K562 (cell line): ENCODE data around the gene MARCHF3. TPM values are rescaled to one million over a fixed set of nuclear protein-coding genes. Genes with fewer than 3 reads are reported as not detected.

ENCODE experiments used
- FOXK2 ChIP-seq, 2 experiments: fragments of 450-650 bp; IDR thresholded peaks in 1 of 2; conservative IDR thresholded peaks in 1 of 2; 2 replicates each; pipeline ENCODE4 v1.6.1; 2016; ENCODE audit warnings: low read depth in 2 of 2, mild to moderate bottlenecking in 1 of 2
- RBM17 ChIP-seq: fragments of 200-400 bp; formaldehyde crosslinking; IDR thresholded peaks from 2 replicates; pipeline ENCODE4 v1.6.1; 2017; ENCODE audit warnings: low read depth, mild to moderate bottlenecking, low read length, borderline replicate concordance
- TSC22D4 ChIP-seq: fragments of 450-650 bp; IDR thresholded peaks from 2 replicates; pipeline ENCODE4 v1.6.1; 2016; ENCODE audit warnings: missing genetic modification characterization, missing biosample characterization, control low read depth
- polyA plus RNA-seq, 8 experiments: library from polyadenylated mRNA; depleted of rRNA in 4 of 8; stranded (reverse) in 5 of 8; unstranded in 3 of 8; fragments of >200 nt; fragmentation: Nextera tagmentation in 2 of 8; fragmentation: Illumina TruSeq in 1 of 8; extraction: Ambion mirVana in 2 of 8; extraction: Trizol in 1 of 8; gene quantifications; 2 replicates each; pipeline versions ENCODE4 v1.2.1 to v1.2.3, GENCODE V29; 2011 to 2014; ENCODE audit warnings: inconsistent platforms in 1 of 8, missing spikeins in 1 of 8
- total RNA-seq, 7 experiments: library from RNA; depleted of rRNA in 6 of 7; stranded (reverse); fragments of >200 nt in 6 of 7; fragmentation: Illumina TruSeq in 2 of 7; extraction: Trizol in 2 of 7; gene quantifications; 2 replicates each; pipeline versions ENCODE4 v1.2.1 to v1.2.3, GENCODE V29; 2011 to 2021; ENCODE audit warnings: low replicate concordance in 1 of 7
- TF ChIP-seq, protein P1 (sequence below), 2 experiments: fragments of 450-650 bp; formaldehyde crosslinking in 1 of 2; IDR thresholded peaks; 2 replicates each; pipeline versions ENCODE4 v1.4.0 to v1.6.1; 2014 to 2020; ENCODE audit warnings: mild to moderate bottlenecking in 2 of 2, borderline replicate concordance in 1 of 2, low read depth in 1 of 2
- TF ChIP-seq, protein P2 (sequence below): IDR thresholded peaks from 3 replicates; pipeline ENCODE4 v1.6.1; 2011; ENCODE audit warnings: borderline replicate concordance, mild to moderate bottlenecking, moderate library complexity; ENCODE audit not compliant: insufficient read length; ENCODE audit errors: extremely low read depth
- TF ChIP-seq, protein P3 (sequence below): fragments of 450-650 bp; IDR thresholded peaks from 2 replicates; pipeline ENCODE4 v1.6.1; 2017; ENCODE audit warnings: antibody characterized with exemption

The MARCHF3 gene
- total and polyA plus RNA-seq, 9 of the 15 experiments (the other 6 are each of a cell fraction or from before 2014, with no cell fraction given), result 5.6 to 37.4 (median 16.5) TPM

DNA sequence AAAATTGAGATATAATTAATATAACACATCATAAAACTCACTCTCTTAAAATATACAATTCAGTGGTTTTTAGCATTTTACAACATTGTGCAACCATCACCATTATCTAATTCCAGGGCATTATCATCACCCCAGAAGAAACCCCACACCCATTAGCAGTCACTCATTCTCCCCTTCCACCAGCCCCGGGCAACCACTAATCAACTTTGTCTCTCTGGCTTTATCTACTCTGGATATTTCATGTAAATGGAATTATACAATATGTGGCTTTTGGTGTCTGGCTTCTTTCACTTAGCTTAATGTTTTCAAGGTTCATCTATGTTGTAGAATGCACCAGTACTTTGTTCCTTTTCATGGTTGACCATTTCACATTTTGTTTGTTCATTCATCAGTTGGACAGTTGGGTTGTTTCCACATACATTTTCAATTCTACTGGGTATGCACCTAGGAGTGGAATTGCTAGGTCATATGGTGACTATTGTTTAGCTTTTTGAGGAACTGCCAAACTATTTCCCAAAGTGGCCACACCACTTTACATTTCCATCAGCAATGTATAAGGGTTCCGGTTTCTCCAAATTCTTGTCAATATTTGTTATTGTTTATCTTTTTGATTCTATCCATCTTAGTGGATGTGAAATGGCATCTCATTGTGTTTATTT, 62.4 kb downstream of the MARCHF3 start (continued):
- TF ChIP-seq, protein P1, sequence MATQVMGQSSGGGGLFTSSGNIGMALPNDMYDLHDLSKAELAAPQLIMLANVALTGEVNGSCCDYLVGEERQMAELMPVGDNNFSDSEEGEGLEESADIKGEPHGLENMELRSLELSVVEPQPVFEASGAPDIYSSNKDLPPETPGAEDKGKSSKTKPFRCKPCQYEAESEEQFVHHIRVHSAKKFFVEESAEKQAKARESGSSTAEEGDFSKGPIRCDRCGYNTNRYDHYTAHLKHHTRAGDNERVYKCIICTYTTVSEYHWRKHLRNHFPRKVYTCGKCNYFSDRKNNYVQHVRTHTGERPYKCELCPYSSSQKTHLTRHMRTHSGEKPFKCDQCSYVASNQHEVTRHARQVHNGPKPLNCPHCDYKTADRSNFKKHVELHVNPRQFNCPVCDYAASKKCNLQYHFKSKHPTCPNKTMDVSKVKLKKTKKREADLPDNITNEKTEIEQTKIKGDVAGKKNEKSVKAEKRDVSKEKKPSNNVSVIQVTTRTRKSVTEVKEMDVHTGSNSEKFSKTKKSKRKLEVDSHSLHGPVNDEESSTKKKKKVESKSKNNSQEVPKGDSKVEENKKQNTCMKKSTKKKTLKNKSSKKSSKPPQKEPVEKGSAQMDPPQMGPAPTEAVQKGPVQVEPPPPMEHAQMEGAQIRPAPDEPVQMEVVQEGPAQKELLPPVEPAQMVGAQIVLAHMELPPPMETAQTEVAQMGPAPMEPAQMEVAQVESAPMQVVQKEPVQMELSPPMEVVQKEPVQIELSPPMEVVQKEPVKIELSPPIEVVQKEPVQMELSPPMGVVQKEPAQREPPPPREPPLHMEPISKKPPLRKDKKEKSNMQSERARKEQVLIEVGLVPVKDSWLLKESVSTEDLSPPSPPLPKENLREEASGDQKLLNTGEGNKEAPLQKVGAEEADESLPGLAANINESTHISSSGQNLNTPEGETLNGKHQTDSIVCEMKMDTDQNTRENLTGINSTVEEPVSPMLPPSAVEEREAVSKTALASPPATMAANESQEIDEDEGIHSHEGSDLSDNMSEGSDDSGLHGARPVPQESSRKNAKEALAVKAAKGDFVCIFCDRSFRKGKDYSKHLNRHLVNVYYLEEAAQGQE (IDR thresholded peaks at IDR 0.05; ENCODE audit: borderline replicate concordance), result no peak
- TF ChIP-seq, protein P1 (CRISPR knock-in tag; IDR thresholded peaks at IDR 0.05; ENCODE audit: low read depth), result no peak
- TF ChIP-seq RBM17 (no peak), TSC22D4 (tag) (no peak), FOXK2 (conservative IDR thresholded peaks at IDR 0.05 in 1 of 2, IDR thresholded peaks at IDR 0.05 in 1 of 2; ENCODE audit: low read depth in 2 of 2) (no peak)
- TF ChIP-seq, protein P2, sequence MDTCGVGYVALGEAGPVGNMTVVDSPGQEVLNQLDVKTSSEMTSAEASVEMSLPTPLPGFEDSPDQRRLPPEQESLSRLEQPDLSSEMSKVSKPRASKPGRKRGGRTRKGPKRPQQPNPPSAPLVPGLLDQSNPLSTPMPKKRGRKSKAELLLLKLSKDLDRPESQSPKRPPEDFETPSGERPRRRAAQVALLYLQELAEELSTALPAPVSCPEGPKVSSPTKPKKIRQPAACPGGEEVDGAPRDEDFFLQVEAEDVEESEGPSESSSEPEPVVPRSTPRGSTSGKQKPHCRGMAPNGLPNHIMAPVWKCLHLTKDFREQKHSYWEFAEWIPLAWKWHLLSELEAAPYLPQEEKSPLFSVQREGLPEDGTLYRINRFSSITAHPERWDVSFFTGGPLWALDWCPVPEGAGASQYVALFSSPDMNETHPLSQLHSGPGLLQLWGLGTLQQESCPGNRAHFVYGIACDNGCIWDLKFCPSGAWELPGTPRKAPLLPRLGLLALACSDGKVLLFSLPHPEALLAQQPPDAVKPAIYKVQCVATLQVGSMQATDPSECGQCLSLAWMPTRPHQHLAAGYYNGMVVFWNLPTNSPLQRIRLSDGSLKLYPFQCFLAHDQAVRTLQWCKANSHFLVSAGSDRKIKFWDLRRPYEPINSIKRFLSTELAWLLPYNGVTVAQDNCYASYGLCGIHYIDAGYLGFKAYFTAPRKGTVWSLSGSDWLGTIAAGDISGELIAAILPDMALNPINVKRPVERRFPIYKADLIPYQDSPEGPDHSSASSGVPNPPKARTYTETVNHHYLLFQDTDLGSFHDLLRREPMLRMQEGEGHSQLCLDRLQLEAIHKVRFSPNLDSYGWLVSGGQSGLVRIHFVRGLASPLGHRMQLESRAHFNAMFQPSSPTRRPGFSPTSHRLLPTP, result no peak
- TF ChIP-seq, protein P3, sequence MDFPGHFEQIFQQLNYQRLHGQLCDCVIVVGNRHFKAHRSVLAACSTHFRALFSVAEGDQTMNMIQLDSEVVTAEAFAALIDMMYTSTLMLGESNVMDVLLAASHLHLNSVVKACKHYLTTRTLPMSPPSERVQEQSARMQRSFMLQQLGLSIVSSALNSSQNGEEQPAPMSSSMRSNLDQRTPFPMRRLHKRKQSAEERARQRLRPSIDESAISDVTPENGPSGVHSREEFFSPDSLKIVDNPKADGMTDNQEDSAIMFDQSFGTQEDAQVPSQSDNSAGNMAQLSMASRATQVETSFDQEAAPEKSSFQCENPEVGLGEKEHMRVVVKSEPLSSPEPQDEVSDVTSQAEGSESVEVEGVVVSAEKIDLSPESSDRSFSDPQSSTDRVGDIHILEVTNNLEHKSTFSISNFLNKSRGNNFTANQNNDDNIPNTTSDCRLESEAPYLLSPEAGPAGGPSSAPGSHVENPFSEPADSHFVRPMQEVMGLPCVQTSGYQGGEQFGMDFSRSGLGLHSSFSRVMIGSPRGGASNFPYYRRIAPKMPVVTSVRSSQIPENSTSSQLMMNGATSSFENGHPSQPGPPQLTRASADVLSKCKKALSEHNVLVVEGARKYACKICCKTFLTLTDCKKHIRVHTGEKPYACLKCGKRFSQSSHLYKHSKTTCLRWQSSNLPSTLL, result no peak
